Mesothelial cell of epicardium (in vitro differentiated cells): Measurements from ENCODE around the gene KCNN1. TPM values are rescaled to one million over a fixed set of nuclear protein-coding genes. Genes with fewer than 3 reads are reported as not detected.
A peak's percentile ranks its signal among the peaks of the same experiment; 100 is the strongest.

Source experiments
- DNase-seq, 2 experiments: peaks; one replicate each; pipeline ENCODE4 v3.0.0; 2021; ENCODE audit warnings: low spot score in 2 of 2; ENCODE audit not compliant: unreplicated experiment in 2 of 2
- H3K27ac Mint-ChIP-seq: 2 replicates; pipeline ENCODE4 v1.8.0; 2021; ENCODE audit warnings: mixed read lengths
- H3K27me3 Mint-ChIP-seq: 2 replicates; pipeline ENCODE4 v1.8.0; 2021; ENCODE audit warnings: low read depth, mixed read lengths
- H3K36me3 Mint-ChIP-seq: 2 replicates; pipeline ENCODE4 v1.8.0; 2021; ENCODE audit warnings: mixed read lengths
- H3K4me1 Mint-ChIP-seq: 2 replicates; pipeline ENCODE4 v1.8.0; 2021; ENCODE audit warnings: mixed read lengths
- H3K4me3 Mint-ChIP-seq: 2 replicates; pipeline ENCODE4 v1.8.0; 2021; ENCODE audit warnings: mild to moderate bottlenecking, moderate library complexity, mixed read lengths
- H3K9me3 Mint-ChIP-seq: 2 replicates; pipeline ENCODE4 v1.8.0; 2021; ENCODE audit warnings: mixed read lengths
- total RNA-seq: library from RNA; stranded (reverse); gene quantifications from 3 replicates; pipeline ENCODE4 v1.2.1, GENCODE V29; 2021
- TF ChIP-seq, protein P1 (sequence below): fragments of 200-600 bp; sonication (generic); IDR thresholded peaks from one replicate; pipeline ENCODE4 v1.5.0; 2021; ENCODE audit warnings: antibody characterized with exemption; ENCODE audit not compliant: unreplicated experiment

The KCNN1 gene
- total RNA-seq, 1 donor from 2014 or later: 20.3 TPM

DNA sequence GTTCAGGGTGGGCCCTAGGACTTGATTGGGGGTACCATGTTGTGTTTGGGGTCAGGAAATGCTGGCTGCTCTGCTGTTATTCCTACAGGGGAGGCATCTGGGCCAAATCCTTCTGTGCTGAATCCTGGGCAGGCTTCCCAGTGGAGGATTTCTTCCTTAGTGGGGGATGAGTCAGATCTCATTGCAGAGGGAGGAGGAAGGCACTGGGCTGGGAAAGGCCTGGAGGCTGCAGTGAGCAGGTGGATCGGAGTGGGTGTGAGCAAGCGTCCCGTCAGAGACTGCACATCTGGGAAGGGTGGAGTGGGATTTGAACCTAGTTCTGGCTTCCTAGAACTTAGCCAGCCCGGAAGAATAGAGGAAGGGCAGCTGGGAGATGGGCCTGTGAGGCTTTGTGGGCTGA lies 22.6 kb upstream of the KCNN1 start:
- TF ChIP-seq, protein P1, sequence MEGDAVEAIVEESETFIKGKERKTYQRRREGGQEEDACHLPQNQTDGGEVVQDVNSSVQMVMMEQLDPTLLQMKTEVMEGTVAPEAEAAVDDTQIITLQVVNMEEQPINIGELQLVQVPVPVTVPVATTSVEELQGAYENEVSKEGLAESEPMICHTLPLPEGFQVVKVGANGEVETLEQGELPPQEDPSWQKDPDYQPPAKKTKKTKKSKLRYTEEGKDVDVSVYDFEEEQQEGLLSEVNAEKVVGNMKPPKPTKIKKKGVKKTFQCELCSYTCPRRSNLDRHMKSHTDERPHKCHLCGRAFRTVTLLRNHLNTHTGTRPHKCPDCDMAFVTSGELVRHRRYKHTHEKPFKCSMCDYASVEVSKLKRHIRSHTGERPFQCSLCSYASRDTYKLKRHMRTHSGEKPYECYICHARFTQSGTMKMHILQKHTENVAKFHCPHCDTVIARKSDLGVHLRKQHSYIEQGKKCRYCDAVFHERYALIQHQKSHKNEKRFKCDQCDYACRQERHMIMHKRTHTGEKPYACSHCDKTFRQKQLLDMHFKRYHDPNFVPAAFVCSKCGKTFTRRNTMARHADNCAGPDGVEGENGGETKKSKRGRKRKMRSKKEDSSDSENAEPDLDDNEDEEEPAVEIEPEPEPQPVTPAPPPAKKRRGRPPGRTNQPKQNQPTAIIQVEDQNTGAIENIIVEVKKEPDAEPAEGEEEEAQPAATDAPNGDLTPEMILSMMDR: no peak
- Mint-ChIP-seq H3K4me1 (peaks cover 9% of the 10 kb centered on the region), H3K4me3 (no peak overlapping the region), H3K27me3 (peaks cover 2% of the 10 kb centered on the region), H3K27ac (no peak overlapping the region), H3K9me3 (no peaks in the 10 kb centered on the region), H3K36me3 (no peaks in the 10 kb centered on the region)
- DNase-seq: no peak

DNA sequence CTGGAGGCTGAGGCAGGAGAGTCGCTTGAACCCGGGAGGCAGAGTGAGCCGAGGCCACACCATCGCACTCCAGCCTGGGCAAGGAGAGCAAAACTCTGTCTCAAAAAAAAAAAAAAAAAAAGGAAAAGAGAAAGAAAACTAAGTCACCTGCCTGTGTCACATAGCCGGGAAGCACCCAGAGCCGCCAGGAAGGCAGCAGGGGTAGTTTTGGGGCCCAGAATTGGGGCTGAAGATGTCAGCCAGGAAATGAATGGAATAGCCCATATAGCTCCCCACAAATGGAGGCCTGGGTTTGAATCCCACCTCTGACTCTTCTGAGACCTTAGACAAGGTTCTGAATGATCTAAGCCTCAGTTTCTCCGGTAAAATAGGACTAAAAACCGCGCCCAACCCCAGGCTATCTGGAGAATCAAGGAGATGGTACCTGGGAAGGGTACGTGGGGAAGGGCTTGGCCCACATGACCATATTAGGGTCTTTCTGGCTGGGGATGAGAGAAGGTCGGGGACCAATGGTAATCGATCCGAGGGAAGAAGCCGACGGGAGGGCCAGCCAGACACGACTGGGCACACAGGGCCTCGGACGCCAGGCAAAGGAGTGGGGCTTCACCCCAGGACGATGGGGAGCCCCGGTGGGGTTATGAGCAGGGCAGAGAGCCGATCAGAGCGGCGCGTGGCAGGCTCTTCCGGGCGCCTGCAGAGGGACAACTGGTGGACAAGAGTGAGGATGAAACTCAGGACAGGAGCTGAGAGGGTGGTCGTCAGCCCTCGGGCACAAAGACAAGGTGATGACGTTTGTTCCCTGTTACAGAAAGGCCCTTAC lies 19.7 kb upstream of the KCNN1 start:
- H3K4me3 Mint-ChIP-seq: peak overlapping the region; percentile 82
- no peaks in the 10 kb centered on the region for H3K36me3 Mint-ChIP-seq
- peak overlapping the region; percentile 93 for H3K27ac Mint-ChIP-seq
- H3K4me1 Mint-ChIP-seq: peaks cover 30% of the 10 kb centered on the region
- TF ChIP-seq, protein P1: no peak
- peak in 1 of 2 experiments; percentile 57 for DNase-seq
- no peaks in the 10 kb centered on the region for H3K9me3 Mint-ChIP-seq
- H3K27me3 Mint-ChIP-seq: peaks cover 27% of the 10 kb centered on the region

DNA sequence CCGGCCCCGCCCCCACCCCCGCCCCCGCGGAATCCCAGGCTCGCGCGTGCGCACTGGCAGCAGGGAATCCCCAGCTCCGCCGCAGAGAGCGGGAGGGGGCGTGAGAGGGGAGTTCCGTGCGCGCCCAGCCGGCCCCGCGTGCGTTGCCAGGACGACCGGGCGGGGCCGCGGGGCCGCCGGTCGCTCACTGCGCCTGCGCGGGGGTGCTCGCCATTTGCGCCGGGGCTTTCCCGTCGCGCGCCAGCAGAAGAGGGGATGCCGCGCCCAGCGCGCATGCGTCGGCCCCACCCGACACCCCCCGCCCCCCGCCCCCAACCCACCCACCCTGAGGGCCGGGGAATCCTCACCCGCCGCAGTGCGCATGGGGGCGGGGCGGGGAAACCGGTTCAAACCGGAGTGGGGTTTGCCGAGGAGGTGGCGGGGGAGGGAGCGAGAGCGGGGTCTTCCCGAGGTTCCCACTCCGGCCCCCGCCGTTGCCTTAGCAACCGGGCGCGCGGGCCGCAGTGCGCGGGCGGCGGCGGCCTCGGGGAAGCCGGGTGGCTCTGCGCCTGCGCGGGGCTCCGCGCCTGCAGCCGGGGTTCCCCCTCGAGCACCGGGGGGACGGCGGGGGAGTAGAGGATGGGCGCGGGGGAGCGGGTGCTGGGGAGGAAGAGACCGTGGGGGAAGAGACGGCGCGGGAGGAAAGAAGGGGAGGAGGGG lies 18.9 kb upstream of the KCNN1 start:
- Mint-ChIP-seq H3K27me3 (peaks cover 34% of the 10 kb centered on the region), H3K4me3 (peak overlapping the region; percentile 65), H3K36me3 (no peaks in the 10 kb centered on the region), H3K9me3 (no peaks in the 10 kb centered on the region), H3K4me1 (peaks cover 32% of the 10 kb centered on the region), H3K27ac (no peak overlapping the region)
- DNase-seq: peak; percentile 99
- TF ChIP-seq, protein P1: no peak

DNA sequence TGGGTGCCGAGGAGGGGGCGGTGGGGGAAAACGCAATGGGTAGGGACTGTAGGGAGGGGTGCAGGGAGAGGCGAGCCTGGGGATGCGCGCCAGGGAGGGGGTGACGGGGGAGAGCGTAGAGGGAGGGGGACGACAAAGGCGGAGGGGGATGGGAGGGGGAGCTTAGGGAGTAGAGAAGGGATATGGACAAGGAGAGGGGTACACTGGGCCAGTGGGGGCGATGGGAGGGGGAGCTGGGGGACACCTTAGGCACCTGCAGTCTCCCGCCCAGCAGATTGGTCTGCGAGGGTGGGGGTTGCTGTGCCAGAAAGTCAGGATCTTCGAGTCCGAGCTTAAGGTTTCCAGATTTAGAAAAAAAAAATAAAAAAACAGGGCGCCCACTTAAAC lies 18.4 kb upstream of the KCNN1 start:
- H3K4me1 Mint-ChIP-seq: peaks cover 36% of the 10 kb centered on the region
- H3K27me3 Mint-ChIP-seq: peaks cover 39% of the 10 kb centered on the region
- peak overlapping the region; percentile 65 for H3K4me3 Mint-ChIP-seq
- no peaks in the 10 kb centered on the region for H3K9me3 Mint-ChIP-seq
- H3K36me3 Mint-ChIP-seq: no peaks in the 10 kb centered on the region
- H3K27ac Mint-ChIP-seq: peak overlapping the region; percentile 94
- DNase-seq: no peak
- TF ChIP-seq, protein P1: no peak

DNA sequence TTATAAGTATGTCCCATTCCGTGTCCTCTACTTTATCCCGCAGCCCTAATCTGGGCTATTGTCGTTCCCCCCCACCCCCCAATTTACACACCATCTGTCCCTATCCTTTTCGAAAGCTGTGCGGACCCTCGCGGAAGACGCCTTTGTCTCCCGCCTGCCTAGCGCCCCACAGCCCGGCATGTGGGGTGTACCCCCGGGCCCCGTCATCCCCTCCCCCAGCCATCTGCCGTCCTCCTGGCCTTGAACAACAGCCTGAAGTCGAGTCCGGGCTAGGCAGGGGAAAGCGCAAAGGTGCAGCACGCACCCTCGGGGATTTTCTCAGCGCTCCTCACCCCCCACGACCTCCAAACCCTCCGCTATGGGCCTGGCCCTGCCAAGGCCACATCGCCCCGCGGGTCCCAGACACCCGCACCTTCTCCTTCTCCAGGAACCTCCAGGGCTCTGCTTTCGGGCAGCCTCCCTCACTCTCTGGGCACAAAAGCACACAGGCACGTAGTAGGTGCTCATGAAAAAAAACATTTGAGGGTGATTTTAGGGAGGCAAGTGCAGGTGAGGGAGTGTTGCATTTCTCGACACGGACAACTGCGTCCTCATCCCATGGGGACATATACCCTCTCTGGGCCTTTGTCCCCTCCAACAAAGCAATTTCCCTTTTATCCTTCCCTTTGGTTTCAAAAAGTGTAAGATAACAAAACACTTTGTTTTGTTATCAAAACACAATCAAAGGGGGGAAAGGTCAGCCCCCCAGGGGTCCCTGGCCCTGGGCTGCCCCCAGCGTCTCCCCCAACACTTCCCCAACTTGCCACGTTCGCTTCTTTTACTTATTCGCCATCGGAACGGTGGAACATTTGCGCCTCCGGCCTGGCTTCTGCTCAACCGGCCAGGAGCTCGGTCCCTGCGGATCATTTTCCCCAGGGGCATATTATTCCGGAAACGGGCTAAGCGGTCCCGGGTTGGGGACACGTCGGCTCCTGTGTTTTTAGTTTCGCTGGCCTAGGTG lies 17.7 kb upstream of the KCNN1 start:
- H3K4me1 Mint-ChIP-seq: peaks cover 42% of the 10 kb centered on the region
- no peak for DNase-seq
- H3K9me3 Mint-ChIP-seq: no peaks in the 10 kb centered on the region
- peaks cover 45% of the 10 kb centered on the region for H3K27me3 Mint-ChIP-seq
- TF ChIP-seq, protein P1: no peak
- H3K4me3 Mint-ChIP-seq: peak overlapping the region; percentile 65
- peak overlapping the region; percentile 94 for H3K27ac Mint-ChIP-seq
- no peaks in the 10 kb centered on the region for H3K36me3 Mint-ChIP-seq
